Hepatocyte (in vitro differentiated cells): ENCODE results near the gene HOXB3. TPM values are rescaled to one million over a fixed set of nuclear protein-coding genes. Genes with fewer than 3 reads are reported as not detected.

Source experiments
- DNase-seq: peaks from one replicate; pipeline ENCODE4 v3.0.0-alpha.2; 2016; ENCODE audit warnings: low spot score
- H2AFZ ChIP-seq: fragments of 200-600 bp; sonication (generic); 2 replicates; pipeline ENCODE4 v1.6.0; 2016; ENCODE audit warnings: antibody characterized with exemption, mild to moderate bottlenecking
- H3K27ac ChIP-seq: fragments of 200-600 bp; sonication (generic); 2 replicates; pipeline ENCODE4 v1.5.1; 2016; ENCODE audit warnings: mild to moderate bottlenecking
- H3K27me3 ChIP-seq: fragments of 200-600 bp; sonication (generic); 2 replicates; pipeline ENCODE4 v1.6.1; 2016
- H3K36me3 ChIP-seq: fragments of 200-600 bp; sonication (generic); replicated peaks from 2 replicates; pipeline ENCODE4 v1.5.1; 2016; ENCODE audit warnings: low read depth; ENCODE audit not compliant: insufficient read depth
- H3K4me1 ChIP-seq: fragments of 200-600 bp; sonication (generic); 2 replicates; pipeline ENCODE4 v1.5.1; 2016; ENCODE audit warnings: mild to moderate bottlenecking, moderate library complexity; ENCODE audit not compliant: insufficient read depth
- H3K4me2 ChIP-seq: fragments of 200-600 bp; sonication (generic); 2 replicates; pipeline ENCODE4 v1.6.0; 2016
- H3K4me3 ChIP-seq: fragments of 200-600 bp; sonication (generic); 2 replicates; pipeline ENCODE4 v1.5.1; 2016; ENCODE audit warnings: mild to moderate bottlenecking
- H3K79me2 ChIP-seq: fragments of 200-600 bp; sonication (generic); 2 replicates; pipeline ENCODE4 v1.6.0; 2017; ENCODE audit warnings: mild to moderate bottlenecking
- H3K9me2 ChIP-seq: fragments of 200-600 bp; sonication (generic); replicated peaks from 2 replicates; pipeline ENCODE4 v1.6.0; 2017; ENCODE audit warnings: mild to moderate bottlenecking; ENCODE audit not compliant: insufficient read depth
- H3K9me3 ChIP-seq: fragments of 200-600 bp; sonication (generic); 2 replicates; pipeline ENCODE4 v1.5.1; 2016; ENCODE audit warnings: low read depth, mild to moderate bottlenecking
- H4K20me1 ChIP-seq: fragments of 200-600 bp; sonication (generic); 2 replicates; pipeline ENCODE4 v1.6.0; 2016; ENCODE audit warnings: mild to moderate bottlenecking; ENCODE audit not compliant: insufficient read depth, poor library complexity, severe bottlenecking
- CTCF ChIP-seq: fragments of 200-600 bp; sonication (generic); IDR thresholded peaks from 2 replicates; pipeline ENCODE4 v1.5.1; 2016; ENCODE audit warnings: antibody characterized with exemption, mild to moderate bottlenecking; ENCODE audit not compliant: poor library complexity
- EZH2 ChIP-seq: fragments of 200-600 bp; sonication (generic); IDR thresholded peaks from 2 replicates; pipeline ENCODE4 v1.6.1; 2016; ENCODE audit warnings: antibody characterized with exemption, mild to moderate bottlenecking, borderline replicate concordance
- EZH2phosphoT487 ChIP-seq: fragments of 200-600 bp; sonication (generic); IDR thresholded peaks from one replicate; pipeline ENCODE4 v1.6.1; 2018; ENCODE audit warnings: antibody characterized with exemption, mild to moderate bottlenecking, low read depth, moderate library complexity; ENCODE audit not compliant: unreplicated experiment, severe bottlenecking
- WGBS: methylation state at CpG from one replicate; pipeline ENCODE4 v1.1.6; 2016; ENCODE audit warnings: low lambda C conversion rate; ENCODE audit errors: missing lambda C conversion rate; 5-methylcytosine and 5-hydroxymethylcytosine counted together
- polyA plus RNA-seq: library from polyadenylated mRNA; unstranded; fragments of >200 nt; fragmentation: Nextera tagmentation; extraction: Ambion mirVana; gene quantifications from 2 replicates; pipeline ENCODE4 v1.2.1, GENCODE V29; 2016
- total RNA-seq: library from RNA; depleted of rRNA; stranded (reverse); fragments of >200 nt; gene quantifications from 2 replicates; pipeline ENCODE4 v1.2.3, GENCODE V29; 2014

Gene HOXB3
- total and polyA plus RNA-seq, 2 experiments from 2014 or later = 1.8 to 5.9 TPM

GRCh38 chr17:48522031-48522653 is 67.9 kb downstream of the HOXB3 start:
- H3K79me2 ChIP-seq = no peaks in the 10 kb centered on the region
- no peaks in the 10 kb centered on the region for H4K20me1 ChIP-seq
- no peak overlapping the region for H2AFZ ChIP-seq
- H3K4me1 ChIP-seq = peaks cover 14% of the 10 kb centered on the region
- DNase-seq = no peak
- H3K9me3 ChIP-seq = no peaks in the 10 kb centered on the region
- no peak overlapping the region for H3K4me2 ChIP-seq
- H3K4me3 ChIP-seq = no peak overlapping the region
- no peaks in the 10 kb centered on the region for H3K9me2 ChIP-seq
- TF ChIP-seq EZH2phosphoT487 (no peak), CTCF (no peak), EZH2 (no peak)
- peaks cover 35% of the 10 kb centered on the region for H3K27me3 ChIP-seq
- 16% methylated on average over 8 of the region's 8 CpGs for WGBS
- H3K36me3 ChIP-seq = no peaks in the 10 kb centered on the region
- no peak overlapping the region for H3K27ac ChIP-seq

GRCh38 chr17:48520631-48521079 is 69.4 kb downstream of the HOXB3 start:
- WGBS = 63% methylated on average over 1 of the region's 1 CpG
- H3K27me3 ChIP-seq = peaks cover 31% of the 10 kb centered on the region
- no peak for DNase-seq

DNA sequence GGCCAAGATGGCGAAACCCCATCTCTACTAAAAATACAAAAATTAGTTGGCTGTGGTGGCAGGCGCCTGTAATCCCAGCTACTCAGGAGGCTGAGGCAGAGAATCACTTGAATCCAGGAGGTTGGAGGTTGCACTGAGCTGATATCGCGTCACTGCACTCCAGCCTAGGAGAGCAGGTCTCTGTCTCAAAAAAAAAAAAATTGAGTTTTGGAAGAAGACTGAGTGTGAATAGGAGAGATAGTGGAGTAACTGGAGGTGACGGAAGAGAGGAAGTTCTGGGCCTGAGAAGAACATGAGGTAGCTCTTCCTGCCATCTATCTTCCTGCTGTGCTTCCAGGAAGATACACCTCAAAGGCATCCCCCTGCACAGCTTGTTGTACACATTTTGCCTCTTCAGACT is 70.6 kb downstream of the HOXB3 start:
- Histone ChIP-seq H3K4me1 (peaks cover 12% of the 10 kb centered on the region), H3K27ac (no peak overlapping the region), H4K20me1 (no peaks in the 10 kb centered on the region), H3K79me2 (no peaks in the 10 kb centered on the region), H3K27me3 (peaks cover 33% of the 10 kb centered on the region), H2AFZ (no peak overlapping the region), H3K9me2 (no peaks in the 10 kb centered on the region), H3K4me2 (no peak overlapping the region), H3K4me3 (no peak overlapping the region), H3K36me3 (no peaks in the 10 kb centered on the region), H3K9me3 (no peaks in the 10 kb centered on the region)
- TF ChIP-seq CTCF (no peak), EZH2phosphoT487 (no peak), EZH2 (no peak)
- no peak for DNase-seq
- WGBS = 90% methylated on average over 5 of the region's 5 CpGs

More at GRCh38 chr17:48520631-48521079, 69.4 kb downstream of the HOXB3 start:
- Histone ChIP-seq H3K27ac (no peak overlapping the region), H3K4me2 (no peak overlapping the region), H3K79me2 (no peaks in the 10 kb centered on the region), H3K4me3 (no peak overlapping the region), H2AFZ (no peak overlapping the region), H3K9me2 (no peaks in the 10 kb centered on the region), H3K36me3 (no peaks in the 10 kb centered on the region), H4K20me1 (no peaks in the 10 kb centered on the region), H3K4me1 (peaks cover 11% of the 10 kb centered on the region), H3K9me3 (no peaks in the 10 kb centered on the region)
- TF ChIP-seq EZH2phosphoT487 (no peak), EZH2 (no peak), CTCF (no peak)
